SKM-1 (cell line): Measurements from ENCODE around the gene ZGPAT.

Experiments
- DNase-seq: peaks from one replicate; lab custom pipeline; 2025; ENCODE audit not compliant: unreplicated experiment; lab: John Stamatoyannopoulos, UW

Gene ZGPAT

DNA sequence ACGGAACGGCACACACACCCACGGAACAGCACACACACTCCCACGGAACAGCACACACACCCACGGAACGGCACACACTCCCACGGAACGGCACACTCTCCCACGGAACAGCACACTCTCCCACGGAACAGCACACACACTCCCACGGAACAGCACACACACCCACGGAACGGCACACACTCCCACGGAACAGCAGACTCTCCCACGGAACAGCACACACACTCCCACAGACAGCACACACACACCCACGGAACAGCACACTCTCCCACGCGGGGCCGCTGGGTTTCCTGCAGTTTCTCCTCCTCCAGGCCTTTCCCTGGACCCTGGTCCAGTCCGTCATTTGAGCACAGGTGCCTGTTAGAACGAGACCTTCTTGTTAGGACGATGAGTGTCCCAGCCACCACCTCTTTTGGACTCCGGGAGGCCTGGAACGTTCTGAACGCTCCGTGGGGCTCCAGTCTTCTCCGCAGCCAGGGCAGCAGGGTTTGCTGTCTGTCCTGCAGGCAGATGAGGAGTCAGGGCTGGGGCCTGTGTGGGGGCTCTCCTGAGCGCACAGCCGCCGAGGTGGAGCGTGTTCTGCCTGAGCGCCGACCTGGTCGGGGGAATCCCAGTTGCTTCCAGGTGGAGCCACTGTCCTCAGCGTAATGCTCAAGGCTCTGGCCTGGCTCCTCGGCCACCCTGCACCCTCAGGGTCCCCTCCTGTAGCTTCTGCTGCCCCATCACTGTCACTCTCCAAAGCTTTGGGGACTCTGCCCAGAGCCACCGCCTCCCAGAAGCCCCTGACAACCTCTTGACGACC, 29.0 kb upstream of the ZGPAT start:
- DNase-seq: no peak

DNA sequence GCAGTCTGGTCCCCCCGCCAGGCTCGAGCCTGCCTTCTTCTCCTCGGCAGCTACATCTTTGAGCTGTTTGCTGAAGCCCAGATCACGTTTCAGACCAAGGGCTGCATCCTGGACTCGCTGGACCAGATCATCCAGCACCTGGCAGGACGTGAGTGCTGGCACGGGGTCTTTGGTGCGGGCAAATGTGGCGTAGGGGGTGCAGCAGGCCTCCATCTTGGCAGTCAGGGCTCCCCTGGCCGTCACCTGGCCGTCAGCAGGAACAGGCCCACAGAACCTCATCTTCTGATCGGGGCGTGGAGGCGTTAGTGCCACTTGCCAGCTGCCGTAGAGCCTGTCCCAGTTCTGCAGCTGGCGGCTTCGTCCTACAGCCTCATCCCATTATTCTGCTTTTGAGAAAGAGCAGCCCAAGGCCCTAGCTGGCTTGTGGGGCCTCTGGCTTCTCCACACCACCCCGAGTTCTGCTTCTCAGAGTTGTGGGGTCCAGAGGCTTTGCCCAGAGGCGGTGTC, 28.0 kb upstream of the ZGPAT start:
- DNase-seq: no peak

DNA sequence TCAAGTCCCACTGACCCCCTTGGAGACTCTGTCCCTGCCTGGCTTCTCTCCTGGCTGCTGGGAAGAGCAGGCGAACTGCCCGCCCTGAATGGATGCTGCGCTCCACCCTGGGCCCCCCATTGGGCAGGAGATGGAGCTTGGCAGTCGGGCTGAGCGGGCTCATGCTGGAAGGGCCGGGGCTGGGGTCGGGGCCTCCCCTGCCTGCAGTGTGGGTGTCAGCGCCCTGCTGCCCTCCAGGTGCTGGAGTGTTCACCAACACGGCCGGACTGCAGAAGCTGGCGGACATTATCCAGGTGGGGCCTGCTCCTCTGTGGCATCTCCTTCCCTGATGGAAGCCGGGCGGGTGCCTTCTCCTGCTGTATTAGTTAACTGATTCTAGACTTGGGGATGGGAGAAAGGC, 27.4 kb upstream of the ZGPAT start:
- no peak for DNase-seq

DNA sequence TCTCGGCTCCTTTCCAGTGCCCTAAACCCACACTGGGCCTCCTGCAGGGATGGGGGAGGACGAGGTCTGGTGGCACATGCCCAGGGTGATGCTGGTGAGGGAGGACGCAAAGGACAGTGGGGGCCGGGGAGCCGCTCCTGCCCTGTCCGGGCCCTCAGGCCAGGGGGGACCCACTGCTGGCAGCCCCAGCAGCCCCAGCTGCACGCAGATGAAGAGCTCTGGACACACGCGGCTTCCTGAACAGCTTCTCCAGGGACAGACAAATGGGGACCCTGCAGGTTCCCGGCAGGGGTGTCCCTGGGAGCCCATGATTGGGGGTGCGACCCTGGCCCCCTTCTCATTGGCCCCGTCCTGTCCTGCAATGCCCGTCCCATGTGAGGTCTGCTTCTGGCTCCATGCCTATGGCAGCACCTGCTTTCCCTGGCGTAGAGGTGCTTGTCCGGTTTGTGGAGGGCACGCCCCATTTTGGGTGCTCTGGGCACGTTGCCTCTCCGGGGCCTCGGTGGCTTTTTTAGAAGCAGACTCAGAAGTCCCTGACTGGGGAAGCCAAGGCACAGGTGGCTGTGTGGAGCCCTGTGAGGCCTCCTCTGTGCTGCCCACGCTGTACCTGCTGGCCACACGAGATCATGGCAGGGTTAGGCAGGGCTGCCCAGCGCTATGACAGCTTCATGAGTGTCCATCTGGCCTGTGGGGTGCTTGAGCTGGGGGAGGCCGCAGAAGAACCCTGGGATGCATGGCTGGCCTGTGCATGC, 26.8 kb upstream of the ZGPAT start:
- no peak for DNase-seq

DNA sequence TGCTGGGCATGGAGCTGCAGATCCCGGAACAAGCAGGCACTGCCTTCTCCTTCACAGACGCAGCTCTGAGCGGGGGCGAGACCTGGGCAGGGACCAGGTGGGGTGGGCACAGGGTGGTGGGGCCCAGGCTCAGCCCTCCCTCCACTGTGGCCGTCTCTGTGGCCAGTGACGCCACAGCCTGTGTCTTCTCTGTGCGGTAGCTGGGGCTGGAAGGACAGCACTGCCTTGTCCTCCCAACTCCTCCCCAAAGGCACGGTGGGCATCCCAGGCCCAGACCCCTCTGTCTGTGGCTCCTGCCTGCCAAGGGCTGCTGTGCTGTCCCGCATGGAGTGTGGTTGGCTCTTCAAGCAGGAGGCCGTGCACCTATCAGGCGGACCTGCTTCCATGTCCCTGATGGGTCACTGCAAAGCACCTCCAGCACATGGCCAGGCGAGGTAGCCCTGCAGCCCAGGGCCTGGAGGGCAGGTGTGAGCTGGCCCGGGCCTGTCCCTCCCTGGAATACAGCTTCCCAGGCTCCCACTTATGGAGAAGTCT, 26.2 kb upstream of the ZGPAT start:
- DNase-seq: no peak

DNA sequence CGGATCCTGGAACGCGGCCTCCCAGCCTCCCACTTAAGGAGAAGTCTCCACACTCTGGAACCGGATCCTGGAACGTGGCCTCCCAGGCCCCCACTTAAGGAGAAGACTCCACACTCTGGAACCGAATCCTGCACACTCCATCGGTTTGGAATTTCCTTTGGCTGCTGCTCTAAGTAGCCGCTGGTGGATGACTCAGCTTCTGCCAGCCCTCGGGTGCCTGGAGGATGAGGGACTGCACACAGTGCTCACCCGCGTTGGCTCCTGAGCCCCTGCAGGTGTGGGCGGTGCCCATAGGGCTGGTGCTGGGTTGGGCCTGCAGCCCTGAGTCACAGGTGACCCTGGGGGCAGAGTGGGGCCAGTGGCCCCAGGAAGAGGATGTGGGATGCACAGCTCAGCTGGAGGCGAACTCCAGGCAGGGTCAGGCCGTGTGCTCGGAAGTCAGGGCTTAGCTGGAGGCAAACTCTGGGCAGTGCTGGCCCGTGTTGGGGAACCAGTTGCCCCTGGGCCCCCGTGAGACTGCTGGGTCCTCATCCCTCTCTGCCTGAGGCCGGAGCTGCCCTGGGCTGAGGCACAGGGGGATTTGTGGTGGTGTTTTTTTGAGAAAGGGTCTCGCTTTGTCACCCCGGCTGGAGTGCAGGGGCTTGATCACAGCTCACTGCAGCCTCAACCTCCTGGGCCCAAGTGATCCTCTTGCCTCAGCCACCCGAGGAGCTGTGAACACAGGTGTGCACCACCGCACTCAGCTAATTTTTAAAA, 25.3 kb upstream of the ZGPAT start:
- no peak for DNase-seq

DNA sequence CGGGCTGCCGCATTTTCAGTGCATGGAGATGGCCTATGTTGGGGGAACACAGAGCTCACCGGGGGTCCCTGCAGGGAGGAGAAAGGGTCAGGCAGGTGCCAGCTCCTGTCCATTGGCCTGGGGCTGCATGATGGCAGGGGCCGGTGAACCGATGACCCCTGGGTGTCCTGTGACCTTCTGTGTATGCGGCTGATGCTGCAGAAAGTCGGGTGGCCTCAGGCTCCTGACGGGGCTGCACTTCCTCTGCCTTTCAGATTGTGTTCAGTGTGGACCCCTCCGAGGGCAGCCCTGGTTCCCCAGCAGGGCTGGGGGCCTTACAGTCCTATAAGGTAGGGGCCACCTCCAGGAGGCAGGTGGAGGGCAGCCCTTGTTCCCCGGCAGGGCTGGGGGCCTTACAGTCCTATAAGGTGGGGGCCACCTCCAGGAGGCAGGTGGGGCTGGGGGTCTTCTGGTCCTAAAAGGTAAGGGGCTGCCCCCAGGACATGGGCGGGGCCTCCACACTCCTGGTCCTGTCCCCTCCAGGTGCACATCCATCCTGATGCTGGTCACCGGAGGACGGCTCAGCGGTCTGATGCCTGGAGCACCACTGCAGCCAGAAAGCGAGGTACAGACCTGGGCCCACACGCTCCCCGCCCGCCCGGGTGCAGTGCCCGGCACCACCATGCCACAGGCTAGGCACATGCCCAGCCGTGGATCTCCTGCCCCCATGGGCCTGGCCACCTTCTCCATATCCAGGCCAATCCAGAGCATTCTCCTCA, 22.4 kb upstream of the ZGPAT start:
- no peak for DNase-seq

DNA sequence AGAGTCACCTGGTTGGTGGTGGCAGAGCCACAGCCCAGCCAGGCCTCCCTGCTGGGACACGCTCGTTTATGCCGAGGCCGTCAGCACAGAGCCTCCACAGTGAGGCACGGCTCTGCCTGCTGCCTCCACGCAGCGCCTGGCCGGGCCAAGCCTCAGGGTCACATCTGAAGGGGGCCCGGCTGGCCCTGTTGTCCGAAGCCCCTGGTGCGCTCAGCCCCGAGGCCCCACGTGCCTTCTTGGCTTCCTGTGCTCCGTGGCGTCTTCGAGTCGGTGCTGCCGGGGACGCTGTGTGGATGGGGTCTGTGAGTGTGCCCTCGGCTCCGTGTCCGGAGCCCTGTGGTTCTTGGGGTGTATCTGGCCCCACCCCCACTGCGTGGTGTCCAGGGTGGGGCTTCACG, 21.7 kb upstream of the ZGPAT start:
- no peak for DNase-seq

DNA sequence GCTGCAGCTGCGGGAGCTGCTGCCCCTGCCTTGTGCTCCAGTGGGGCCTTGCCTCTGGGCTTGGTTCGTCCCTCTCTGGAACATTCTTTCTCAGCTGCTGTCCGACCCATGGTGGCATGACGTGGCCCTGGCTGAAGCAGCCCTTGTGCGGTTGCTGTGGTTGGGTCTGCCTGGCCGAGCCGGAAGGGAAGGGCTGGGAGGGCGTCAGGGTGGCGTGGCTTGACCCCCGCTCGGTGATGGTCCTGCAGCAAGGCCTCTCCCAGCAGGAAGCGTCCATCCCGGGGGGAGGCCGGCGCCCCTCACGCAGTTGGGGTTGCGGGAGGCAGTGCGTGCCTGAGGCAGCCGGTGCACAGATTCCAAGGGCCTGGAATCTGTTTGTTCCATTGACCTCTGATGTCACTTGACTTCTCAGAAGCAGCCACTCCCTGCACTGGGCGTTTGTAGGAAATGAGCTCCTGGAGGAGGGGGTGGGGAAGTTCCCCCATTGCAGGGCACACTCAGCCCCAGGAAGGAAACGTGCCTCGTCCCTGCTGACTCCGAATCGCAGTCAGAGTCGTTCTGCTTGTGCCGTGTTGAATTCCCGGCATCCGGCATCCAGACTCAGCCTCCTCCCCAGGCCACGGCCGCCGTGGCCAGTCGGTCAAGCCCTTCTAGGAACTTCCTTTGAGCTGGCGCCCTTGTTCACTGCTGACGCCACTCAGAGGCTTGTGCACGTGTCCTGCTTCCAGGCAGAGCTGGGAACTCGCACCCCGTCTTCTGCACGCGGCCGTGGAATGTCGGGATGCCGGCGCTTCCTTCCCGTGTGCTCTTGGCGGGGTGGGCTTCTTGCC, 21.1 kb upstream of the ZGPAT start:
- no peak for DNase-seq

DNA sequence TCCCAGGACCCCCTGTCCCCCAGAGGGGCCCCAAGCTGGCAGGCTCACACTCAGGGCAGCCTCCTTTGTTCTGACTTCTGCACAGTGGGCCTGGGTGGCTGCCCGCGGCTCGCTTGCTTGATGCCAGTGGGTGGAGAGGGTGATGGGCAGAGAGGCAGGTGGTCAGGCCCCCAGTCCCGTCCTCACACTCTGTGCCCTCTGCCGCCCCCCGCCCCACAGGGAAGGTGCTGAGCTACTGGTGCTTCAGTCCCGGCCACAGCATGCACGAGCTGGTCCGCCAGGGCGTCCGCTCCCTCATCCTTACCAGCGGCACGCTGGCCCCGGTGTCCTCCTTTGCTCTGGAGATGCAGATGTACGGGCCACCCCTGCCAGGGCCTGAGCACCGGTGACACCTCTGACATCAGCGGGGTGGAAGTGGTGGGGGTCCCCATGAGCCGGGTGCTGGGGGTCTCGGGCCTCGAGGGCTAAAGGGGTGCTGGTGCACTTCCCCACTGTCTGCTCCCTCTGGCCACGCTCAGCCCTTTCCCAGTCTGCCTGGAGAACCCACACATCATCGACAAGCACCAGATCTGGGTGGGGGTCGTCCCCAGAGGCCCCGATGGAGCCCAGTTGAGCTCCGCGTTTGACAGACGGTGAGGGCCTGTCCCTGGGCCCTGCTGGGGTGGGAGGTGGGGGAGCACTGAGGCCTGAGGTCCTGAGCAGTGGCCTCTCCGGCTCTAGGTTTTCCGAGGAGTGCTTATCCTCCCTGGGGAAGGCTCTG, 20.2 kb upstream of the ZGPAT start:
- no peak for DNase-seq

DNA sequence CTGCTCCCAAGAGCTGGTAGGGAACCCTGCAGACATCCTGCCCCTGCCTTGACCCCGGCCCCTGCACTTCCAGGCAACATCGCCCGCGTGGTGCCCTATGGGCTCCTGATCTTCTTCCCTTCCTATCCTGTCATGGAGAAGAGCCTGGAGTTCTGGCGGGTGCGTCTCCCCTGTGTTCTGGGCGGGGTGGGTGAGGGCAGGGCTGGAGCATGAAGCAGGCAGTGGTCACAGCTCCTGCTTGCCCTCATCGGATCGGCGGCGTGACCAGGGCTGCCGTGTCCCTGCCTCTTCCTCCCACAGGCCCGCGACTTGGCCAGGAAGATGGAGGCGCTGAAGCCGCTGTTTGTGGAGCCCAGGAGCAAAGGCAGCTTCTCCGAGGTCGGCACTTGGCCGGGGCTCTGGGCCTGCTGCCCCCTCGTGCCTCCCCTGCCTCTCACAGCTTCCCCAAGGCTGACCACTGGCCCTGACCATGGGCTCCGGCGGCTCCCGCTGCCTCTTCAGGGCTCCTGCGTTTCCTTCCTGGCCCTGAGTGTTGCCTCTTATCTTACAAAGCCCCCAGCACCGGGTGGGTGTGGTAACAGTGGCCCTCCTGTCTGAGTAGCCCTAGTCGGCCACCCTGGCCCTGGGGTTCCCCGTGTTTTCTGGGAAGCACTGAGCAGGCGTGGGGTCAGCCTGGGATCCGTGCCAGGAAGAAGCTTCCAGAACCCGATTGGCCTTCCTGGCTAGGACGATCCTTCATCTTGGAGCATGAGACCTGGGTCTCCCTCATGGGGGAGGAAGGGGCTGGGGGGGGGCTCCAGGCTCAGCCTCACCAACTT, 19.4 kb upstream of the ZGPAT start:
- no peak for DNase-seq

DNA sequence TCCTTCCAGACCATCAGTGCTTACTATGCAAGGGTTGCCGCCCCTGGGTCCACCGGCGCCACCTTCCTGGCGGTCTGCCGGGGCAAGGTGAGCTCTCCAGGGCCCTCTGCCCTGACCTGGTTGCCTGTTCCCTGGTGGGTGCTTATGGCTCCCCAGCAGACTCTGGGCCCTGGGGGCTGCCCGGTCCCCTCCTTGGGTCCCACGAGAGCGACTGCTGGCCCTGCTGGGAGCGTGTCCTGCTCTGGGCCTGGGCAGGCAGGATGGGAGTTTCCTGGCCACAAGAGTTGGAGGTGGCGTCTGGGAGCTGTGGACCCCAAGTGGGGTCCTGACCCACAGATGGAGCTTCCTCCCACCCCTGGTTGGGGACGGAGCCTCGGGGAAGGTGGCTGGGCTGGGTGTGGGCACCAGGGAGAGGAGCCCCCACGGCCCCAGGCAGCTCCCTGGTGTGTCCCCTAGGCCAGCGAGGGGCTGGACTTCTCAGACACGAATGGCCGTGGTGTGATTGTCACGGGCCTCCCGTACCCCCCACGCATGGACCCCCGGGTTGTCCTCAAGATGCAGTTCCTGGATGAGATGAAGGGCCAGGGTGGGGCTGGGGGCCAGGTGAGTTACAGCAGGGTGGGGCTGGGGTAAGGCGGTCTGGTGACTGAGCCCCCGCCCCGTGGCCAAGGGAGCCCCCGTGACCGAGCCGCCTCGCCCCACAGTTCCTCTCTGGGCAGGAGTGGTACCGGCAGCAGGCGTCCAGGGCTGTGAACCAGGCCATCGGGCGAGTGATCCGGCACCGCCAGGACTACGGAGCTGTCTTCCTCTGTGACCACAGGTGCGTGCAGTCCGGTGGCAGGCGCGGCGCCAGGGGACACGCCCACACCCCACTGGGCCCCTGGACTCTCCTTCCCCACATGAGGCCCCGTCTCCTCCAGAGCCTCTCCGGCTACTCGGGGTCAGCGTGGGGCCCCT, 18.5 kb upstream of the ZGPAT start:
- no peak for DNase-seq

DNA sequence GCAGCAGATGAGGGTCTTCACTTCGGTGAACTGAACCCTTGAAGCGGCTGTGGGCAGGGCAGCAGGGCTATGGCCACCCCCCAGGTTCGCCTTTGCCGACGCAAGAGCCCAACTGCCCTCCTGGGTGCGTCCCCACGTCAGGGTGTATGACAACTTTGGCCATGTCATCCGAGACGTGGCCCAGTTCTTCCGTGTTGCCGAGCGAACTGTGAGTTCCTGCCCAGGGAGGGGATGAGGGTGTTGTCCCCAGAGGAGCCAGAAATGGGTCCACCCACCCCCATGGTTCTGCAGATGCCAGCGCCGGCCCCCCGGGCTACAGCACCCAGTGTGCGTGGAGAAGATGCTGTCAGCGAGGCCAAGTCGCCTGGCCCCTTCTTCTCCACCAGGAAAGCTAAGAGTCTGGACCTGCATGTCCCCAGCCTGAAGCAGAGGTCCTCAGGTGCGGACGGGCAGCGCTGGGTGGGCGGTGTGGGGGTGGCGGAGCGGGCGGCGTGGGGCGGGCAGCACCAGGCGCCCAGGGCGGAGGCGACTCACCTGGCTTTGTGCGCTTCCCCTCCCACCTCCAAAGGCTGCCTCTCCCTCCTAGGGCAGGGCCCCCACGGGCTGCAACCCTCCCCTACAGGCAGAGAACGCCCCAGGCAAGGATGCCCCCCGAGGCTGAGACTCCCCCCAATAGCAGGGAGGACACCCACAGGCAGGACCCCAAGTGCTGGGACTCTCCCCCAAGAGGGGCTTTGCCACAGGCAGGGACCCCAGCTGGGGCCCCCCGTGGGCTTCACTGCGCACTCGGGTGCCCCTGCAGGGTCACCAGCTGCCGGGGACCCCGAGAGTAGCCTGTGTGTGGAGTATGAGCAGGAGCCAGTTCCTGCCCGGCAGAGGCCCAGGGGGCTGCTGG, 17.6 kb upstream of the ZGPAT start:
- DNase-seq: no peak

DNA sequence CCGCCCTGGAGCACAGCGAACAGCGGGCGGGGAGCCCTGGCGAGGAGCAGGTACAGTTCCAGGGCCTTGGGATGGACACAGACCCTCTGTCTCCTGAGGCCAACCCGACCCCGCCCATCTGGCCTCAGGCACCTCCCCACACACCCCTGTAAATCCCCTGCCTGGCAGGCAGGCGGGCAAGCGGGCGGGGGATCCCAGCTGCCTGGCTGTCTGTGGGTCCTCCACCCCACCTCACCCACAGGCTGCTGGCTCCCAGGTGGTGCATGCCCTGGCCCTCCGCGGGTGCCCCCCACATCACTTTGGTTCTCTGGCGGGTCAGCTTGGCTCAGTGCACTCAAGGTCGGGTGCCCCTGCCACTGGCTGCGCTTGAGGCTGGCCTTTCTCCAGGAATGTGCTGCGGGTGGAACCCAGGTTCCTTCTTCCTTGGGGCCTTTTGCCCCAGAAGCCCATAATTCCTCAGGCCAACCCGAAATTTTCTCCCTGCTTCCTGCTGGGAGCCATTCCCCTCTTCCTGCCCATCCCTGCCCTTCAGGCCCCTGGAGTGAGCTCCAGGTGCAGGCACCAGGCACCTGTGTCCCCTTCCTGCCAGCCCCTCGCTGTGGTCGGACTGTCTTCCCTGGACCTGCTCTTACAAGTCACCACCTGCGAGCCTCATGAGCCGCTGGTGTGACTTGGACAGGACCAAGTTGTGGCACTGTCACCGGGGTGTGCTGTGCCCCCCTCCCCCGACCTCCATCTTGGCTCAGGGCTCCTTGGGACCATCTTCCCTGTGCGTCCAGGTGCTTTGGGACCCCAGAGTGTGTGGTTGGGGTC, 16.7 kb upstream of the ZGPAT start:
- DNase-seq: no peak

DNA sequence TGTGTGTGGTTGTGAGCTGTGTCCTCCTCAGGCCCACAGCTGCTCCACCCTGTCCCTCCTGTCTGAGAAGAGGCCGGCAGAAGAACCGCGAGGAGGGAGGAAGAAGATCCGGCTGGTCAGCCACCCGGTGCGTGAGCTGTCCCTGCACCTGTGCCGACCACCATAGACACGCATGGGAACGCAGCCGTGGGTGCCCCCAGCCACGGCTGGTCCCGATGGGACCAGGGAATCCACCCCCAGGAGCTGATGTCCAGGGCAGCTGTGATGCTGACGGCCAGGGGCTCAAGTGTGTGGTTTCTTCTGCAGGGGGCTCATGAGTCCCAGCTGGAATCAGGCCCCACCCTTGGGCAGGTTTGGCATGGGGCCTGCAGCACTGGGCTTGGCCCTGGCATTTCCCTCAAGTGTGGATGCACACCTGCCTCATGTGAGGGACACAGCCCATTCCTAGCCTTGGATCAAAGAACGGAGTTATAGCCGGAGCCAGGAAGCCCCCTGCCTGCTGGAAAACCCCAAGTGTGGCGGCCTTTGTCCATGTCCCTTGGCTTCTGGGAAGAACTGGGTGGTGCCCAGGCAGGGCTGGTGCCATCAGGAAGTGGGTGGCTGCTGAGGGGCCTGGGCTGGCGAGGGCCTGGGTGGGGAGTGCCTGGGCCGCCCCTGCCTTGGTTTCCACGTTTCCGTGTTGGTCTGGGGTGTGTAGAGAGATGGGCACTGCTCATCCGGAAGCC, 16.0 kb upstream of the ZGPAT start:
- no peak for DNase-seq
